Natural killer cell (primary cell): ENCODE results near the gene OR2H2. TPM values are rescaled to one million over a fixed set of nuclear protein-coding genes. Genes with fewer than 3 reads are reported as not detected.

Source experiments
- ATAC-seq, 3 donors: fragments of 150-1000 bp in 2 of 3; fragments of 200-7000 bp in 1 of 3; cut with Tn5 transposase; 1 replicate in 1 of 3; 2 replicates in 2 of 3; pipeline ENCODE4 v1.10.0; 2021; ENCODE audit warnings: mild to moderate bottlenecking in 2 of 3, moderate library complexity in 2 of 3
- DNase-seq, 2 donors: peaks; one replicate each; pipeline versions ENCODE4 v3.0.0 to v3.0.0-alpha.2; 2013 to 2021; ENCODE audit warnings: mixed read lengths in 1 of 2
- H3K27ac ChIP-seq: one replicate; pipeline ENCODE4 v1.5.1; 2013; ENCODE audit warnings: mild to moderate bottlenecking, low read length
- H3K27me3 ChIP-seq: one replicate; pipeline ENCODE4 v1.6.1; 2013; ENCODE audit warnings: low read length; ENCODE audit not compliant: control insufficient read depth, insufficient read depth
- H3K36me3 ChIP-seq: one replicate; pipeline ENCODE4 v1.6.1; 2013; ENCODE audit warnings: low read length; ENCODE audit not compliant: control insufficient read depth, insufficient read depth
- H3K4me1 ChIP-seq: one replicate; pipeline ENCODE4 v1.6.1; 2013; ENCODE audit warnings: low read length; ENCODE audit not compliant: control insufficient read depth, insufficient read depth
- H3K4me3 ChIP-seq: one replicate; pipeline ENCODE4 v1.5.1; 2013; ENCODE audit warnings: low read length
- H3K9me3 ChIP-seq: one replicate; pipeline ENCODE4 v1.6.1; 2013; ENCODE audit warnings: low read length; ENCODE audit not compliant: control insufficient read depth, insufficient read depth
- H3K27ac Mint-ChIP-seq, 2 donors: one replicate each; pipeline ENCODE4 v1.8.0; 2022; ENCODE audit warnings: mild to moderate bottlenecking in 2 of 2, mixed read lengths in 2 of 2, moderate library complexity in 1 of 2
- H3K27me3 Mint-ChIP-seq, 2 donors: one replicate each; pipeline ENCODE4 v1.8.0; 2022; ENCODE audit warnings: low read depth in 2 of 2, mixed read lengths in 2 of 2
- H3K36me3 Mint-ChIP-seq: one replicate; pipeline ENCODE4 v1.8.0; 2022; ENCODE audit warnings: mixed read lengths
- H3K4me1 Mint-ChIP-seq, 2 donors: one replicate each; pipeline ENCODE4 v1.8.0; 2022; ENCODE audit warnings: mixed read lengths in 2 of 2
- H3K4me3 Mint-ChIP-seq: one replicate; pipeline ENCODE4 v1.8.0; 2022; ENCODE audit warnings: mild to moderate bottlenecking, moderate library complexity, mixed read lengths
- H3K9me3 Mint-ChIP-seq, 2 donors: one replicate each; pipeline ENCODE4 v1.8.0; 2022; ENCODE audit warnings: mixed read lengths in 2 of 2
- CTCF ChIP-seq: fragments of 200-600 bp; IDR thresholded peaks from one replicate; pipeline ENCODE4 v1.8.0; 2022; ENCODE audit warnings: antibody characterized with exemption
- WGBS: methylation state at CpG from one replicate; pipeline ENCODE4 v1.1.7; 2013; ENCODE audit warnings: missing lambda C conversion rate; ENCODE audit not compliant: insufficient coverage; 5-methylcytosine and 5-hydroxymethylcytosine counted together
- intact Hi-C: fragments of 100-400 bp; cut with micrococcal nuclease; formaldehyde crosslinking; loops from one replicate; pipeline ENCODE4 v1.14.2; 2022
- total RNA-seq, 4 donors: library from RNA; stranded (reverse); fragments of 120-200 nt in 1 of 4; gene quantifications; one replicate each; pipeline versions ENCODE4 v1.2.3 to v1.2.4, GENCODE V29; 2013 to 2022

Gene OR2H2
- total RNA-seq, 3 donors from 2014 or later (not counting 1 experiment from before 2014, with no cell fraction given): not detected

DNA sequence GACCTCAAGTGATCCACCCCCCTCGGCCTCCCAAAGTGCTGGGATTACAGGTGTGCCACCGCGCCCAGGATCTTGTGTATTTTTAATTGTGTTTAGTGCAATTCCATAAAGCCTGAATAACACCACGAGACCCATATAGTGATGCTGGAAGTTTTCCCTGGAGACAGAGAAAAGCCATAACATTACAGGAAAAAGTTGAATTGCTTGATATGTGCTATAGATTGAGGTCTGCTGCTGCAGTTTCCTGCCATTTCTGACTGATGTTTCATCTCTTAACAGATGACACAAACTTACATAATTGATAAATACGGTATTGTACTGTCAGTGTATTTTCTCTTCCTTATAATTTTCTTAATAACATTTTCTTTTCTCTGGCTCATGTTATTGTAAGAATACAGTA is 18.1 kb upstream of the OR2H2 start:
- H3K27ac ChIP-seq: no peak overlapping the region
- no peak for TF ChIP-seq CTCF
- ATAC-seq: no peak
- 92% methylated on average over 4 of the region's 5 CpGs for WGBS
- no peak for DNase-seq
- Mint-ChIP-seq H3K27ac (no peak overlapping the region), H3K36me3 (no peaks in the 10 kb centered on the region), H3K9me3 (no peaks in the 10 kb centered on the region), H3K27me3 (peaks cover 26 to 36% of the 10 kb centered on the region in 2 donors), H3K4me1 (no peaks in the 10 kb centered on the region), H3K4me3 (no peak overlapping the region)
- intact Hi-C loops: no loop called here
- peaks cover 2% of the 10 kb centered on the region for H3K27me3 ChIP-seq
- H3K4me1 ChIP-seq: no peaks in the 10 kb centered on the region
- no peak overlapping the region for H3K4me3 ChIP-seq
- no peaks in the 10 kb centered on the region for H3K9me3 ChIP-seq
- H3K36me3 ChIP-seq: no peaks in the 10 kb centered on the region

- no CpG with 5 or more reads among the region's 2 CpGs for WGBS
- Histone ChIP-seq H3K27me3 (peaks cover 2% of the 10 kb centered on the region), H3K27ac (no peak overlapping the region), H3K4me3 (no peak overlapping the region), H3K9me3 (no peaks in the 10 kb centered on the region), H3K4me1 (no peaks in the 10 kb centered on the region), H3K36me3 (no peaks in the 10 kb centered on the region)
- intact Hi-C loops: no loop called here
- Mint-ChIP-seq H3K4me3 (no peak overlapping the region), H3K36me3 (no peaks in the 10 kb centered on the region), H3K9me3 (no peaks in the 10 kb centered on the region), H3K27ac (no peak overlapping the region), H3K4me1 (no peaks in the 10 kb centered on the region), H3K27me3 (peaks cover 25 to 35% of the 10 kb centered on the region in 2 donors)
- TF ChIP-seq CTCF: no peak
- DNase-seq: no peak
- no peak for ATAC-seq
These were observed 17.4 kb upstream of the OR2H2 start for GRCh38 chr6:29567541-29567940.

DNA sequence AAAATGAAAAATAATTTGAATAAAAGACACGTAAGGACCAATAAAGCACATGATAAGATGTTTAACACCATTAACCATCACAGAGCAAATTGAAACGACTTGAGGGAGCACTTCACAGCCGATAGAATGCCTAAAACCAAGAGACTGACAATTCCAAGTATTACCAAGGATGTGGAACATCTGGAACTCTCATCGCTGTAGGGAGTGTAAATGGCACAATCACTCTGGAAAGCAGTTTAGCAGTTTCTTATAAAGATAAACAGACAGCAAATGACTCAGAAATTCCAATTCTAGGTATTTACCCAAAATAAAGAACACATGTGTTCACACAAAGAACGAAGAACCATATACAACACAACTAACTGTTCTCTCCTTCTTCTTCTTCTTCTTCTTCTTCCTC is 16.9 kb upstream of the OR2H2 start:
- Histone ChIP-seq H3K9me3 (no peaks in the 10 kb centered on the region), H3K27ac (no peak overlapping the region), H3K36me3 (no peaks in the 10 kb centered on the region), H3K4me3 (no peak overlapping the region), H3K4me1 (no peaks in the 10 kb centered on the region), H3K27me3 (peaks cover 2% of the 10 kb centered on the region)
- 82% methylated on average over 5 of the region's 5 CpGs for WGBS
- DNase-seq: no peak
- Mint-ChIP-seq H3K4me3 (no peak overlapping the region), H3K36me3 (no peaks in the 10 kb centered on the region), H3K9me3 (no peaks in the 10 kb centered on the region), H3K27ac (no peak overlapping the region), H3K4me1 (no peaks in the 10 kb centered on the region), H3K27me3 (peaks cover 22 to 31% of the 10 kb centered on the region in 2 donors)
- no peak for ATAC-seq
- intact Hi-C loops: no loop called here
- no peak for TF ChIP-seq CTCF

- no peak for ATAC-seq
- Mint-ChIP-seq H3K27ac (no peak overlapping the region), H3K4me3 (no peak overlapping the region), H3K36me3 (no peaks in the 10 kb centered on the region), H3K4me1 (no peaks in the 10 kb centered on the region), H3K27me3 (peaks cover 32 to 44% of the 10 kb centered on the region in 2 donors), H3K9me3 (no peaks in the 10 kb centered on the region)
- DNase-seq: no peak
- no peak for TF ChIP-seq CTCF
- Histone ChIP-seq H3K9me3 (no peaks in the 10 kb centered on the region), H3K27me3 (peaks cover 6% of the 10 kb centered on the region), H3K4me1 (no peaks in the 10 kb centered on the region), H3K27ac (no peak overlapping the region), H3K4me3 (no peak overlapping the region), H3K36me3 (no peaks in the 10 kb centered on the region)
- intact Hi-C loops: no loop called here
These were observed 8.9 kb upstream of the OR2H2 start for GRCh38 chr6:29576056-29576455.
